ENCODE measurements around the gene DDA1. TPM values are rescaled to one million over a fixed set of nuclear protein-coding genes. Genes with fewer than 3 reads are reported as not detected.

Gene DDA1
- total and polyA plus RNA-seq, 10 of the 15 experiments (the other 5 are each of a cell fraction or from before 2014, with no cell fraction given): 0.76 to 71.0 (median 39.4) TPM

- no peak for TF ChIP-seq NR2F1 (conservative IDR thresholded peaks at IDR 0.05)
- TF ChIP-seq RUNX3 (IDR thresholded peaks at IDR 0.05; ENCODE audit: low read length): no peak
- no peak for TF ChIP-seq POLR2AphosphoS2 (IDR thresholded peaks at IDR 0.05; ENCODE audit: low read depth, low read length)
- TF ChIP-seq ZBTB33 (IDR thresholded peaks at IDR 0.05): no peak
- TF ChIP-seq SRF (IDR thresholded peaks at IDR 0.05; ENCODE audit: low read depth in 2 of 2, low read length in 2 of 2): no peak
- TF ChIP-seq PBX3 (IDR thresholded peaks at IDR 0.05; ENCODE audit: insufficient replicate concordance, low read depth, low read length): no peak
- no peak for TF ChIP-seq ZNF207 (IDR thresholded peaks at IDR 0.05; ENCODE audit: borderline replicate concordance)
- no peak for TF ChIP-seq NFIC (IDR thresholded peaks at IDR 0.05; ENCODE audit: low read depth, low read length)
- TF ChIP-seq BCL3 (IDR thresholded peaks at IDR 0.05; ENCODE audit: borderline replicate concordance, insufficient read depth, low read depth, low read length, poor library complexity, severe bottlenecking): no peak
- TF ChIP-seq HCFC1 (IDR thresholded peaks at IDR 0.05; ENCODE audit: low read length): no peak
- TF ChIP-seq IRF4 (IDR thresholded peaks at IDR 0.05; ENCODE audit: low read depth, low read length): no peak
- no peak for TF ChIP-seq JUNB (IDR thresholded peaks at IDR 0.05)
- TF ChIP-seq NFXL1 (IDR thresholded peaks at IDR 0.05; ENCODE audit: borderline replicate concordance): no peak
- no peak for TF ChIP-seq MLLT1 (IDR thresholded peaks at IDR 0.05)
- no peak for TF ChIP-seq MXI1 (IDR thresholded peaks at IDR 0.05; ENCODE audit: low read depth, low read length)
- no peak for TF ChIP-seq ATF7 (IDR thresholded peaks at IDR 0.05; ENCODE audit: low read depth)
- TF ChIP-seq PKNOX1 (IDR thresholded peaks at IDR 0.05): no peak
Observed at GRCh38 chr19:17357724-17358123, 48.4 kb downstream of the DDA1 start.

More at GRCh38 chr19:17357724-17358123, 48.4 kb downstream of the DDA1 start:
- ATAC-seq (no peak), DNase-seq (ENCODE audit: low read depth, low spot score) (no peak), FAIRE-seq (no peak)
- Histone ChIP-seq H3K4me1 (ENCODE audit: control insufficient read depth, insufficient read depth, low read length) (no peaks in the 10 kb centered on the region), H4K20me1 (ENCODE audit: control insufficient read depth, insufficient read depth) (no peaks in the 10 kb centered on the region), H2AFZ (ENCODE audit: control insufficient read depth, low read depth, low read length) (no peak overlapping the region), H3K9ac (ENCODE audit: control insufficient read depth, insufficient read depth, low read length) (no peak overlapping the region), H3K9me3 (replicated peaks; ENCODE audit: control insufficient read depth, insufficient read depth, low read length) (no peaks in the 10 kb centered on the region), H3K36me3 (ENCODE audit: control insufficient read depth in 2 of 2, insufficient read depth in 2 of 2, low read length in 1 of 2) (no peaks in the 10 kb centered on the region), H3K4me3 (no peak overlapping the region), H3K4me2 (ENCODE audit: control insufficient read depth, insufficient read depth) (no peak overlapping the region), H3K27me3 (replicated peaks in 1 of 2; ENCODE audit: control insufficient read depth in 2 of 2, insufficient read depth in 2 of 2, low read length in 1 of 2) (no peaks in the 10 kb centered on the region), H3K79me2 (ENCODE audit: control insufficient read depth, insufficient read depth, low read length) (no peaks in the 10 kb centered on the region), H3K27ac (ENCODE audit: control insufficient read depth, insufficient read depth) (no peak overlapping the region)
- BruUV-seq (replicated peaks): no TSS peak
- 46% methylated on average over 11 of the region's 11 CpGs for WGBS (ENCODE audit: insufficient coverage, insufficient replicate concordance, low lambda C conversion rate, missing lambda C conversion rate)
- SMC1A ChIA-PET (ENCODE audit: uncharacterized antibody, unreplicated experiment): no interaction called here
- intact Hi-C loops (cut with micrococcal nuclease; ENCODE audit: unreplicated experiment): no loop called here
- CTCF ChIA-PET: interaction anchor here (1.0 to 3.0 kb wide), 4 partner anchors 9 to 36 kb away, joined by 3 to 11 read pairs (median 5); partner anchors contain the start of gene CCDC194
- RAD21 ChIA-PET (ENCODE audit: unreplicated experiment): no interaction called here
- in situ Hi-C loops (cut with MboI): no loop called here
- POLR2A ChIA-PET: interaction anchor here (0.6 kb wide), 1 partner anchor 280 kb away, joined by 4 read pairs; no protein-coding TSS in a partner anchor

Data from GM12878 (cell line).